Measurements from ENCODE around the gene DTD1. TPM values are rescaled to one million over a fixed set of nuclear protein-coding genes. Genes with fewer than 3 reads are reported as not detected.

DTD1 gene
- total and polyA plus RNA-seq, 2 experiments from 2014 or later: 73.3 to 77.7 TPM

DNA sequence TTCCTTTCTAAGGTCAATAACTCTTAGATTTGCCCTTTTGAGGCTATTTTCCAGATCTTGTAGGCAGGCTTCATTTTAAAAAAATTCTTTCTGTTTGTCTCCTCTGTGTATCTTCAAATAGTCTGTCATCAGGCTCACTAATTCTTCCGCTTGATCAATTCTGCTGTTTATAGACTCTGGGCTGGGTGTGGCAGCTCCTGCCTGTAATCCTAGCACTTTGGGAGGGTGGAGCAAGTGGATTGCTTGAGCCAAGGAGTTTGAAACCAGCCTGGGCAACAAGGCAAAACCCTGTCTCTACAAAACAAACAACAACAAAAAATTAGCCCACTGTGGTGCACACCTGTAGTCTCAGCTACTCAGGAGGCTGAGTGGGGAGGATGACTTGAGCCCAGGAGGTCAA, 185.7 kb downstream of the DTD1 start:
- Histone ChIP-seq H3F3A (ENCODE audit: insufficient read depth) (no peaks in the 10 kb centered on the region), H3K79me2 (ENCODE audit: insufficient read depth) (no peaks in the 10 kb centered on the region), H2AFZ (no peak overlapping the region), H3K9ac (no peak overlapping the region), H3K27me3 (replicated peaks; ENCODE audit: insufficient read depth) (no peaks in the 10 kb centered on the region), H3K4me1 (ENCODE audit: insufficient read depth) (no peaks in the 10 kb centered on the region), H3K36me3 (ENCODE audit: low read depth) (no peaks in the 10 kb centered on the region), H3K4me3 (no peak overlapping the region), H4K20me1 (ENCODE audit: insufficient read depth) (no peaks in the 10 kb centered on the region), H3K9me3 (ENCODE audit: low read depth) (no peaks in the 10 kb centered on the region), H3K4me2 (ENCODE audit: unreplicated experiment) (no peak overlapping the region), H3K27ac (no peak overlapping the region), H3K9me2 (ENCODE audit: insufficient read depth) (no peaks in the 10 kb centered on the region)
- 37 to 56% methylated on average over 1 of the region's 1 CpG for WGBS, 2 experiments (ENCODE audit: low coverage in 1 of 2, low lambda C conversion rate in 2 of 2, missing lambda C conversion rate in 2 of 2)
- no peak for DNase-seq
- no peak for TF ChIP-seq EZH2 (IDR thresholded peaks at IDR 0.05; ENCODE audit: insufficient read depth, poor library complexity, severe bottlenecking)
- TF ChIP-seq EZH2phosphoT487 (IDR thresholded peaks at IDR 0.05; ENCODE audit: insufficient read depth, low read depth): no peak
- in situ Hi-C loops (cut with MboI): no loop called here

GRCh38 chr20:18774207-18774606, 186.4 kb downstream of the DTD1 start:
- WGBS, 2 experiments (ENCODE audit: low coverage in 1 of 2, low lambda C conversion rate in 2 of 2, missing lambda C conversion rate in 2 of 2): 33 to 48% methylated on average over 2 of the region's 2 CpGs

DNA sequence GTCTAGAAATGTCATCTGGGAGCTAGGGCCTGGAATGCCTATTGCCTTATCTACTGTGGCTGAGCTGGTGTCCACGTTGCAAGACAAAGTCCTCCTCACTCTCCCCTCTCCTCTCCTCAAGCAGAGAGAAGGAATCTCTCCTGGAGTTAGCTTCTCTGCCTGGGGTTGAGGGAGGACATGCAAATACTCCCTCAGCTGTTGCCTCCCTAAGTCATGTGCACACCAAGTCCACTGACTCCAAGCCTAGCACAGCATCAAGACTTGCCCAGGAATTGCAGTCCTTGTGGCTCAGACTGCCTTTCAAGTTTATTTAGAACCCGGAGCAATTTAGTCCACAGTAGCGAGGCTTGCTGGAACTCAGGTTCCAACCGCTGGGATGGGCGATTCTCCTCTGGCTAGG, 187.8 kb downstream of the DTD1 start:
- H3K27me3 ChIP-seq (replicated peaks; ENCODE audit: insufficient read depth): no peaks in the 10 kb centered on the region
- H3K27ac ChIP-seq: no peak overlapping the region
- DNase-seq: no peak
- no peak overlapping the region for H2AFZ ChIP-seq
- WGBS, 2 experiments (ENCODE audit: low coverage in 1 of 2, low lambda C conversion rate in 2 of 2, missing lambda C conversion rate in 2 of 2): 67 to 71% methylated on average over 5 of the region's 5 CpGs
- H3K9ac ChIP-seq: no peak overlapping the region
- no peaks in the 10 kb centered on the region for H3K9me3 ChIP-seq (ENCODE audit: low read depth)
- H3K9me2 ChIP-seq (ENCODE audit: insufficient read depth): no peaks in the 10 kb centered on the region
- in situ Hi-C loops (cut with MboI): no loop called here
- no peak overlapping the region for H3K4me2 ChIP-seq (ENCODE audit: unreplicated experiment)
- H4K20me1 ChIP-seq (ENCODE audit: insufficient read depth): no peaks in the 10 kb centered on the region
- H3K4me1 ChIP-seq (ENCODE audit: insufficient read depth): no peaks in the 10 kb centered on the region
- no peaks in the 10 kb centered on the region for H3K79me2 ChIP-seq (ENCODE audit: insufficient read depth)
- no peak overlapping the region for H3K4me3 ChIP-seq
- no peaks in the 10 kb centered on the region for H3F3A ChIP-seq (ENCODE audit: insufficient read depth)
- TF ChIP-seq EZH2phosphoT487 (IDR thresholded peaks at IDR 0.05; ENCODE audit: insufficient read depth, low read depth) (no peak), EZH2 (IDR thresholded peaks at IDR 0.05; ENCODE audit: insufficient read depth, poor library complexity, severe bottlenecking) (no peak)
- no peaks in the 10 kb centered on the region for H3K36me3 ChIP-seq (ENCODE audit: low read depth)

More at GRCh38 chr20:18774207-18774606, 186.4 kb downstream of the DTD1 start:
- Histone ChIP-seq H3F3A (ENCODE audit: insufficient read depth) (no peaks in the 10 kb centered on the region), H4K20me1 (ENCODE audit: insufficient read depth) (no peaks in the 10 kb centered on the region), H3K79me2 (ENCODE audit: insufficient read depth) (no peaks in the 10 kb centered on the region), H3K27ac (no peak overlapping the region), H3K4me1 (ENCODE audit: insufficient read depth) (no peaks in the 10 kb centered on the region), H3K4me3 (no peak overlapping the region), H3K27me3 (replicated peaks; ENCODE audit: insufficient read depth) (no peaks in the 10 kb centered on the region), H3K9me2 (ENCODE audit: insufficient read depth) (no peaks in the 10 kb centered on the region), H2AFZ (no peak overlapping the region), H3K9ac (no peak overlapping the region), H3K4me2 (ENCODE audit: unreplicated experiment) (no peak overlapping the region), H3K9me3 (ENCODE audit: low read depth) (no peaks in the 10 kb centered on the region), H3K36me3 (ENCODE audit: low read depth) (no peaks in the 10 kb centered on the region)
- DNase-seq: no peak
- TF ChIP-seq EZH2 (IDR thresholded peaks at IDR 0.05; ENCODE audit: insufficient read depth, poor library complexity, severe bottlenecking) (no peak), EZH2phosphoT487 (IDR thresholded peaks at IDR 0.05; ENCODE audit: insufficient read depth, low read depth) (no peak)
- in situ Hi-C loops (cut with MboI): no loop called here

GRCh38 chr20:18778690-18779392, 191.0 kb downstream of the DTD1 start:
- 48 to 56% methylated on average over 10 of the region's 10 CpGs for WGBS, 2 experiments (ENCODE audit: low coverage in 1 of 2, low lambda C conversion rate in 2 of 2, missing lambda C conversion rate in 2 of 2)
- H3K4me3 ChIP-seq: no peak overlapping the region
- no peak for DNase-seq
- no peaks in the 10 kb centered on the region for H3K9me2 ChIP-seq (ENCODE audit: insufficient read depth)
- H3K4me2 ChIP-seq (ENCODE audit: unreplicated experiment): no peak overlapping the region
- no peak overlapping the region for H3K27ac ChIP-seq
- H3K79me2 ChIP-seq (ENCODE audit: insufficient read depth): no peaks in the 10 kb centered on the region
- no peaks in the 10 kb centered on the region for H3K4me1 ChIP-seq (ENCODE audit: insufficient read depth)
- no peaks in the 10 kb centered on the region for H3K9me3 ChIP-seq (ENCODE audit: low read depth)
- H2AFZ ChIP-seq: no peak overlapping the region
- H3F3A ChIP-seq (ENCODE audit: insufficient read depth): no peaks in the 10 kb centered on the region
- H4K20me1 ChIP-seq (ENCODE audit: insufficient read depth): no peaks in the 10 kb centered on the region
- H3K36me3 ChIP-seq (ENCODE audit: low read depth): no peaks in the 10 kb centered on the region
- H3K27me3 ChIP-seq (replicated peaks; ENCODE audit: insufficient read depth): no peaks in the 10 kb centered on the region
- in situ Hi-C loops (cut with MboI): no loop called here
- TF ChIP-seq EZH2phosphoT487 (IDR thresholded peaks at IDR 0.05; ENCODE audit: insufficient read depth, low read depth): no peak
- no peak for TF ChIP-seq EZH2 (IDR thresholded peaks at IDR 0.05; ENCODE audit: insufficient read depth, poor library complexity, severe bottlenecking)
- no peak overlapping the region for H3K9ac ChIP-seq
